Measurements from ENCODE around the gene UBC.
"Not testable (repeated sequence)": the region's sequence is repeated elsewhere in the genome, so short reads cannot be mapped to it uniquely, and the experiment has no call there.

Gene UBC

DNA sequence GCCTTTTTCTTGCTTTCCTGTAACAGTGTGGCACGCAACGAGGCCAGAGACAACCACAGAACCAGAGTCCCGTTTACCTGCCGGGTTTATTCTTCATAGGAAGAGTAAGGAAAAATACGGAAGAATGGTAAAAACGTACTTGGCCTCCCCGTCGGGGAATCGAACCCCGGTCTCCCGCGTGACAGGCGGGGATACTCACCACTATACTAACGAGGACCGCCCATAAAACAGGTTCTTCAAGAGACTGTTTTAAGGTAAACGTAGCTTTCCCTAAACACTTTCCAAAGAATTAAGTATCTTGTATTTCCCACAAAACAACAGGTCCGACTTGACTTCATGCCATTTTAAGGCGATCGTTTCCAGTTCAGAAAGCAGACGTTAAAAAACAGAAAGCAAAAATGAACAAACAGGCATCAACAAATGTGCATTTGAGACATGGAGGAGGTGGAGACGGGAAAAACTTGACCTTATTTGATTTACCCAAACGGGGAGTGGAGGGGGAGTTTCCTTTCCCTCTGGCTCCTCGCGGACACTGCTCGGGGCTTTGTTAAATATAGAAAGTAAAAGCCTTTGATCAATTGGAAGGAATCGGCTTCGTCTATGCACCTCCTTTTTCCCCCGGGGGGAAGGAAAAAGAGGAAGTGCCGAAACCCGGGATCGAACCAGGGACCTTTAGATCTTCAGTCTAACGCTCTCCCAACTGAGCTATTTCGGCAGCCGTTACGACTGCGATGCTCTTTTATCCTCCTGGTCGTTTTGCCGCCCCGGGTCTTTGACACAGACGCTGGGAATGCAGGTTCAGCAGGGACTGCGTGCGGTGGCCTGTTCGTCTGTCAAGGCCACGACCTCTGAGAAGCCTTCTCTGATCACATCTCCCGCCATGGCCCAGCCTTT, 13.0 kb upstream of the UBC start:
- peak overlapping the region; percentile 60 for H3K4me3 ChIP-seq (replicated peaks; ENCODE audit: low read depth, low read length)
- TF ChIP-seq CTCF (IDR thresholded peaks at IDR 0.05; ENCODE audit: low read length, missing control alignments) = no peak
- peak; percentile 88 for DNase-seq (ENCODE audit: low read depth)

DNA sequence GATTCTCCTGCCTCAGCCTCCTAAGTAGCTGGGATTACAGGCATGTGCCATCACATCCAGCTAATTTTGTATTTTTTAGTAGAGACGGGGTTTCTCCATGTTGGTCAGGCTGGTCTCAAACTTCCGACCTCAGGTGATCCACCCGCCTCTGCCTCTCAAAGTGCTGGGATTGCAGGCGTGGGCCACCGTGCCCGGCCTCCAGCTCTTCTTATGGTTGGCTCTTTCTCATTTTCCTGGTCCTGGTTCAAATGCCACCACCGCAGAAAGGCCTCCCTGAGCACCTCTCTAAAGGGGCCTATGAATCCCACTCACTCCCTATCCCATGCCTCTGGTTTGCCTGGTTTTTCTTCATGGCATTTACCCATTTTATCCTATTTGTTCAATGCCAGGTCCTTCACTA, 11.3 kb upstream of the UBC start:
- DNase-seq (ENCODE audit: low read depth); H3K4me3 ChIP-seq (replicated peaks; ENCODE audit: low read depth, low read length): not testable (repeated sequence)

DNA sequence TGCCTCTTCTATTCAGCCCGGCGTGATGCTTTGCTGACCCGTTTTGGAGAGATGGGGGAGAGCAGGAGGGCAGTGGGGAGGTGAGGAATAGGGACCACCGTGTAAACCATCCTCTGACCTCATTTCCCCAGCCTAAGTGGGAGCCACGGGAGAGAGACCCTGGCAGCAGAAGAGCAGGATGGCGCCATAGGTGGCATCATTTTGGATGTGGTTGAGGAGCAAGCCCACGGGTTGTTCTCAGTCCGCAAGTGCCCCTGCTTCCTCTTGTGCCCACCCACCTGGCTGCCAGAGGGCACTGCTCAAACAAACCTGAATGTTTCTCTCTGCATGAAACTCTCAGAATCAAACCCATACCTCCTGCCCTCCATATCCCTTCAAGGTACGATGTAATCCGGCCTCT, 10.7 kb upstream of the UBC start:
- TF ChIP-seq CTCF (IDR thresholded peaks at IDR 0.05; ENCODE audit: low read length, missing control alignments) = no peak
- no peak for DNase-seq (ENCODE audit: low read depth)
- H3K4me3 ChIP-seq (replicated peaks; ENCODE audit: low read depth, low read length) = no peak overlapping the region

DNA sequence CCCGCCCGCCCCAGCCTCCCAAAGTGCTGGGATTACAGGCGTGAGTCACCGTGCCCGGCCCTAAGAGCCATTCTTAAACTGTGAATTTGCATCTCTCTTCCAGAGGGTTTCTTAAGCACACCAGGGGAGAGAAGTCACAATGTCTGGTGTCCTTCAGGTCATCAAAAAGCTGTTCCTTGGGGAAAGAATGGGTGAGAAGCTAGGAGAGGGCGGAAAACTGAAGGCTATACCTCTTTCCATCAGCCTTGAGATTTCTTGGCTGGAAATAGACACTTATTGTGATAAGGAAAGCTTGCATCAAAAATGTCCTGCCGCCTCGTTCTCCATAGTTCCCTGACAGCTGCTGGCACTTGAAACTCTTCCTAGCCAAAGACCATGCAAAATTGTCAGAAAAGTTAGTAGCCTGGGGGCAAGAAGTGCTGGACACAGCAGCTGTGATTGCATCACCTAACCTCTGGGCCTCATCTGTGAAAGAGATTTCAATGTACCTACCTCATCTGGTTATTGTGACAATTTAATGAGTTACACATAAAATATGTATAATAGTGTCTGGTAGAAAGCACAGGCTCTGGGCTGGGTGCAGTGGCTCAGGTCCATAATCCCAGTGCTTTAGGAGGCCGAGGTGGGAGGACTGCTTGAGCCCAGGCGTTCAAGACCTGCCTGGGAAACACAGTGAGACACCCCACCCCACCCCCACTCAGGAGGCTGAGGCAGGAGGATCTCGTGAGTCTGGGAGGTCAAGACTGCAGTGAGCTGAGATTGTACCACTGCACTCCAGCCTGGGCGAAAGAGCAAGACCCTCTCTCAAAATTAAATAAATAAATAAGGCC, 9.7 kb upstream of the UBC start:
- peak; percentile 77 for DNase-seq (ENCODE audit: low read depth)
- no peak for TF ChIP-seq CTCF (IDR thresholded peaks at IDR 0.05; ENCODE audit: low read length, missing control alignments)
- no peak overlapping the region for H3K4me3 ChIP-seq (replicated peaks; ENCODE audit: low read depth, low read length)

DNA sequence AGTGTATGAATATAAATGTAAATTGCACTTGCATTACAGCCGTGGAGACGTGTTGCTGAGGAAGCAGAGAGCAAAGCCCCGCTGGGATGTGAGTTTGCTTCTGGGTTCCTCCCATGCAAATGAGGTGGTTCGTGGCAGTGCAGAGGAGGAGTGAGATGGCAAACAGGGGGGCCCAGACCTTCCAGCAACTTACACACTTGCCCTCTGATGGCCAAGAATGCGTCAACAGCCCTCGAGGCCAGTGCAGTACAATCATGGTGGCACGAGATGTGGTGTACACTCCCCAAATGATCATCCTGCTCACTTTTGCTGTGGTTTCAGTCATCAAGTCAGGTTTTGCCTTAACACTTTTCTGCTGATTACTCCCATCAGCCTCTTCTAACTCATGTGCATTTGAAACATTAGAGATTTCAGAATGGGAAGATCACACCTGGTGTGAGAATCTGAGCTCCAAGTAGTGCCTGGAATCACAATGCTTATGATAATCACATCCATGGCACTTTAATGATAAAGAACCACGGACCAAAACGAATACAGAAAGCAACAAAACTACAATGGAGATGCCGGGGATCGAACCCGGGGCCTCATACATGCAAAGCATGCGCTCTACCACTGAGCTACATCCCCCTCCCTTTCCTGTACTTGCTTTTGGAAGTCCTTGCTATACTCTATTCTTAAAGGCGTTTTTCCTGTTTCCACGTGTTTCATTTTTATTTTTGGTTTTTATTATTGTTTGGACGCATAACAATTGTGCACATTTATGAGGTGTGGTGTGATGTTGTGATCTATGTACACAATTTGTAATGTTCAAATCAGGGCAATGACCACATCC, 7.0 kb upstream of the UBC start:
- H3K4me3 ChIP-seq (replicated peaks; ENCODE audit: low read depth, low read length) = peak overlapping the region; percentile 35
- DNase-seq (ENCODE audit: low read depth) = peak; percentile 71
- TF ChIP-seq CTCF (IDR thresholded peaks at IDR 0.05; ENCODE audit: low read length, missing control alignments) = no peak

DNA sequence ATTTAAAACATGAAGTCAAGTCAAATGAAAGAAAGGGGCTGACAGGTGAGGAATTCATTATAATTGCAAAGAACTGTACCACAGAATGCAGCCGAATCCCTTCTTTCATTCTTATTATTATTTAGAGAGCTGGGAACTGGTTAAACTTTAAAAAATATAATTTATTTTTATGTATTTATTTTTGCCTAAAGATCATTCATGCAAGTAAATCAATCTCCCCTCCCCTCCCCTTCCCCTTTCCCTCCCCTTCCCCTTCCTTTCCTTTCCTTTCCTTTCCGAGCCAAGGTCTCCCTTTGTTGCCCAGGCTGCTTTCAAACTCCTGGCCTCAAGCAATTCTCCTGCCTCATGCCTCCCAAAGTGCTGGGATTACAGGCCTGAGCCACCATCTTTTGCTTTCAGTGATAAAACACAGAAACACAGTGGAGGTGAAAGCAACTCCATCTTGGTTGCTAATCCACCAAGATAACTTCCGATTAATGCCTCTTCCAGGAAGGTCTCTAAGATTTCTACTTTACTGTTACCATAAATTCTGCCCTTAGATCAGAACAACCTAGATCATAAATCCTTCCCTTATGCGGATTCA, 6.0 kb upstream of the UBC start:
- no peak for DNase-seq (ENCODE audit: low read depth)
- H3K4me3 ChIP-seq (replicated peaks; ENCODE audit: low read depth, low read length) = no peak overlapping the region
- no peak for TF ChIP-seq CTCF (IDR thresholded peaks at IDR 0.05; ENCODE audit: low read length, missing control alignments)

Measured in fibroblast of pulmonary artery (primary cell).